HepG2 (cell line): ENCODE results near the gene ZKSCAN1. TPM values are rescaled to one million over a fixed set of nuclear protein-coding genes. Genes with fewer than 3 reads are reported as not detected.

ENCODE experiments used
- DNMT1 ChIP-seq: sonication (generic); formaldehyde crosslinking; IDR thresholded peaks from 2 replicates; pipeline ENCODE4 v1.5.1; 2020; ENCODE audit warnings: mild to moderate bottlenecking, missing genetic modification reagents
- DPF2 ChIP-seq: sonication (generic); formaldehyde crosslinking; IDR thresholded peaks from 2 replicates; pipeline ENCODE4 v1.4.0; 2020; ENCODE audit warnings: mild to moderate bottlenecking, low read depth, missing genetic modification reagents, borderline replicate concordance
- DRAP1 ChIP-seq: IDR thresholded peaks from 2 replicates; pipeline ENCODE4 v1.6.1; 2016; ENCODE audit warnings: missing genetic modification reagents, missing compliant biosample characterization
- ELK4 ChIP-seq: sonication (generic); formaldehyde crosslinking; IDR thresholded peaks from 2 replicates; pipeline ENCODE4 v1.9.0; 2021; ENCODE audit warnings: missing genetic modification reagents, borderline replicate concordance
- FOXA3 ChIP-seq: IDR thresholded peaks from 2 replicates; pipeline ENCODE4 v1.6.1; 2016; ENCODE audit warnings: missing genetic modification reagents, missing compliant biosample characterization
- HOXD1 ChIP-seq: sonication (generic); formaldehyde crosslinking; IDR thresholded peaks from 2 replicates; pipeline ENCODE4 v1.5.0; 2020; ENCODE audit warnings: missing genetic modification reagents
- IRF1 ChIP-seq: sonication (generic); formaldehyde crosslinking; IDR thresholded peaks from 2 replicates; pipeline ENCODE4 v1.4.0; 2020; ENCODE audit warnings: low read depth, mild to moderate bottlenecking, missing genetic modification reagents
- JDP2 ChIP-seq: sonication (generic); formaldehyde crosslinking; IDR thresholded peaks from 2 replicates; pipeline ENCODE4 v1.8.1; 2022; ENCODE audit warnings: missing genetic modification reagents, borderline replicate concordance
- NFKBIZ ChIP-seq: IDR thresholded peaks from 2 replicates; pipeline ENCODE4 v1.6.1; 2018; ENCODE audit warnings: missing genetic modification reagents, missing compliant biosample characterization
- NR0B2 ChIP-seq: sonication (generic); formaldehyde crosslinking; IDR thresholded peaks from 2 replicates; pipeline ENCODE4 v1.4.0; 2020; ENCODE audit warnings: mild to moderate bottlenecking, missing genetic modification reagents
- SRSF4 ChIP-seq: fragments of 200-400 bp; formaldehyde crosslinking; IDR thresholded peaks from one replicate; pipeline ENCODE4 v1.6.1; 2018; ENCODE audit warnings: mild to moderate bottlenecking, low read depth, low read length, moderate library complexity; ENCODE audit not compliant: poor library complexity, severe bottlenecking
- TFAP4 ChIP-seq: sonication (generic); IDR thresholded peaks from 2 replicates; pipeline ENCODE4 v1.6.1; 2016; ENCODE audit warnings: low read depth, borderline replicate concordance
- YEATS4 ChIP-seq: sonication (generic); formaldehyde crosslinking; IDR thresholded peaks from 2 replicates; pipeline ENCODE4 v1.4.0; 2020; ENCODE audit warnings: missing genetic modification reagents, borderline replicate concordance
- ZBTB33 ChIP-seq: sonication (generic); formaldehyde crosslinking; IDR thresholded peaks from 2 replicates; pipeline ENCODE4 v1.4.0; 2020; ENCODE audit warnings: missing genetic modification reagents
- ZEB1 ChIP-seq: IDR thresholded peaks from 2 replicates; pipeline ENCODE4 v1.6.1; 2012; ENCODE audit warnings: mild to moderate bottlenecking, low read depth, inconsistent platforms; ENCODE audit not compliant: insufficient replicate concordance
- ZNF251 ChIP-seq: sonication (generic); formaldehyde crosslinking; IDR thresholded peaks from 2 replicates; pipeline ENCODE4 v1.9.0; 2021; ENCODE audit warnings: mild to moderate bottlenecking, missing genetic modification reagents
- ZNF652 ChIP-seq: IDR thresholded peaks from 2 replicates; pipeline ENCODE4 v1.6.1; 2016; ENCODE audit warnings: low read depth, borderline replicate concordance
- ZNF670 ChIP-seq: sonication (generic); formaldehyde crosslinking; IDR thresholded peaks from 2 replicates; pipeline ENCODE4 v1.8.0; 2022; ENCODE audit warnings: mild to moderate bottlenecking, missing genetic modification reagents, borderline replicate concordance
- ZNF710 ChIP-seq: sonication (generic); formaldehyde crosslinking; IDR thresholded peaks from 2 replicates; pipeline ENCODE4 v1.5.0; 2020; ENCODE audit warnings: mild to moderate bottlenecking, missing genetic modification reagents, borderline replicate concordance
- ZNF776 ChIP-seq: sonication (generic); formaldehyde crosslinking; IDR thresholded peaks from 2 replicates; pipeline ENCODE4 v1.4.0; 2020; ENCODE audit warnings: mild to moderate bottlenecking, missing genetic modification reagents
- ZSCAN31 ChIP-seq: sonication (generic); formaldehyde crosslinking; IDR thresholded peaks from 2 replicates; pipeline ENCODE4 v1.5.0; 2020; ENCODE audit warnings: low read depth, mild to moderate bottlenecking, missing genetic modification reagents
- polyA plus RNA-seq, 8 experiments: library from polyadenylated mRNA; depleted of rRNA in 3 of 8; stranded (reverse) in 7 of 8; unstranded in 1 of 8; fragments of >200 nt; fragmentation: Illumina TruSeq in 4 of 8; extraction: Trizol in 4 of 8; gene quantifications; 2 replicates each; pipeline versions ENCODE4 v1.2.1 to v1.2.3, GENCODE V29; 2011 to 2016; ENCODE audit warnings: low read depth in 4 of 8, missing spikeins in 1 of 8, mixed read lengths in 1 of 8; ENCODE audit not compliant: insufficient read depth in 1 of 8
- total RNA-seq, 5 experiments: library from RNA; depleted of rRNA; stranded (reverse); fragments of >200 nt; fragmentation: Illumina TruSeq; extraction: Trizol; gene quantifications; 2 replicates each; pipeline ENCODE4 v1.2.3, GENCODE V29; 2016; ENCODE audit warnings: low read depth in 1 of 5

Gene ZKSCAN1
- total and polyA plus RNA-seq, 2 of the 13 experiments (the other 11 are each of a cell fraction or from before 2014, with no cell fraction given): 46.4 to 60.6 TPM

- TF ChIP-seq IRF1 (CRISPR knock-in tag) (no peak), DPF2 (CRISPR knock-in tag) (no peak), NFKBIZ (CRISPR knock-in tag) (peak; percentile 85), ZBTB33 (CRISPR knock-in tag) (peak; percentile 49), ELK4 (CRISPR knock-in tag) (no peak; the same call in 1 of the 2 replicates), NR0B2 (CRISPR knock-in tag) (0 out of 2 replicates have a peak, but pooled peaks have one; percentile 75), DNMT1 (no peak), ZNF251 (CRISPR knock-in tag) (no peak), JDP2 (CRISPR knock-in tag) (no peak), ZNF776 (CRISPR knock-in tag) (peak; percentile 80; the same call in 1 of the 2 replicates), FOXA3 (CRISPR knock-in tag) (peak; percentile 76), ZSCAN31 (peak; percentile 94), DRAP1 (CRISPR knock-in tag) (peak; percentile 41; the same call in 1 of the 2 replicates), ZNF710 (CRISPR knock-in tag) (no peak), ZNF652 (CRISPR knock-in tag) (peak; percentile 27; the same call in 1 of the 2 replicates), SRSF4 (no peak), TFAP4 (peak; percentile 92), ZEB1 (no peak), ZNF670 (peak; percentile 64; the same call in 1 of the 2 replicates), YEATS4 (CRISPR knock-in tag) (peak; percentile 92; the same call in 1 of the 2 replicates), HOXD1 (peak; percentile 68)
Observed at GRCh38 chr7:99997545-99998137, 17.8 kb upstream of the ZKSCAN1 start (continued).
